Measurements from ENCODE around the gene LTB4R2.

The LTB4R2 gene

GRCh38 chr14:24299255-24300191, 10.4 kb upstream of the LTB4R2 start, which contains the start of the genes DHRS1 and NOP9:
TSS of gene DHRS1 (minus strand) at chr14:24299780. CDS start at chr14:24299106, 674 bp downstream.
TSS of gene NOP9 (plus strand) at chr14:24299850. CDS start at chr14:24299955, 105 bp downstream.
- DNase-seq, result peak; percentile 82 to 84

GRCh38 chr14:24300326-24300980, 9.5 kb upstream of the LTB4R2 start:
- no peak for DNase-seq

GRCh38 chr14:24304019-24304387, 5.9 kb upstream of the LTB4R2 start:
- no peak for DNase-seq

GRCh38 chr14:24307156-24307574, 2.8 kb upstream of the LTB4R2 start:
- no peak for DNase-seq

- peak; percentile 5 to 17 for DNase-seq
Measured at GRCh38 chr14:24307575-24308341, 2.2 kb upstream of the LTB4R2 start, which contains the start of gene CIDEB. TSS of gene CIDEB (minus strand) at chr14:24307977. CDS start at chr14:24307858, 119 bp downstream.

GRCh38 chr14:24308342-24309124, 1.4 kb upstream of the LTB4R2 start:
- DNase-seq, result no peak

- no peak for DNase-seq
Measured at GRCh38 chr14:24310265-24310645, 315 bp downstream of the LTB4R2 start.

- no peak for DNase-seq
Measured at GRCh38 chr14:24310646-24311604, 985 bp downstream of the LTB4R2 start, which contains the start of gene LTB4R. TSS of gene LTB4R (plus strand) at chr14:24311502. CDS start at chr14:24315652, 4,150 bp downstream.

- no peak for DNase-seq
Measured at GRCh38 chr14:24311837-24312615, 2.1 kb downstream of the LTB4R2 start.

GRCh38 chr14:24312736-24313507, 3.0 kb downstream of the LTB4R2 start:
- no peak for DNase-seq

- DNase-seq, result no peak
Measured at GRCh38 chr14:24313913-24314312, 4.0 kb downstream of the LTB4R2 start.

- no peak for DNase-seq
Measured at GRCh38 chr14:24314377-24315193, 4.6 kb downstream of the LTB4R2 start.

GRCh38 chr14:24315243-24315806, 5.4 kb downstream of the LTB4R2 start:
- DNase-seq, result no peak

- DNase-seq, result no peak
Measured at GRCh38 chr14:24315807-24316596, 6.1 kb downstream of the LTB4R2 start.

GRCh38 chr14:24316597-24316950, 6.6 kb downstream of the LTB4R2 start:
- no peak for DNase-seq

- no peak for DNase-seq
Measured at GRCh38 chr14:24317141-24317928, 7.4 kb downstream of the LTB4R2 start.
